Mammary epithelial cell (primary cell): ENCODE measurements around the gene MTRFR.

Experiments
- CTCF ChIP-seq, 2 donors: IDR thresholded peaks in 1 of 2; conservative IDR thresholded peaks in 1 of 2; 2 replicates each; pipeline ENCODE4 v1.5.1; 2011 to 2012; ENCODE audit warnings: inconsistent platforms in 2 of 2, low read length in 2 of 2, mild to moderate bottlenecking in 2 of 2, control low read depth in 1 of 2, low read depth in 1 of 2; ENCODE audit not compliant: insufficient read depth in 1 of 2; ENCODE audit errors: extremely low read depth in 1 of 2
- EZH2 ChIP-seq: IDR thresholded peaks from 2 replicates; pipeline ENCODE4 v1.6.1; 2012; ENCODE audit warnings: low read length, inconsistent platforms, borderline replicate concordance

GRCh38 chr12:123227581-123228258 lies 5.5 kb upstream of the MTRFR start:
- no peak for TF ChIP-seq CTCF (conservative IDR thresholded peaks at IDR 0.05 in 1 of 2, IDR thresholded peaks at IDR 0.05 in 1 of 2; ENCODE audit: extremely low read depth in 1 of 2, insufficient read depth in 1 of 2, low read depth in 1 of 2, low read length in 2 of 2)
- TF ChIP-seq EZH2, result no peak
